GM10266 (cell line): ENCODE data around the gene SLC37A1.

Source experiments
- DNase-seq: peaks from one replicate; pipeline ENCODE4 v3.0.0; 2012; ENCODE audit errors: extremely low spot score
- CTCF ChIP-seq: IDR thresholded peaks from 2 replicates; pipeline ENCODE4 v1.5.1; 2012; ENCODE audit warnings: mild to moderate bottlenecking, low read depth; ENCODE audit not compliant: control insufficient read depth, insufficient read depth; ENCODE audit errors: missing control alignments

Gene SLC37A1

GRCh38 chr21:42547906-42548365 lies 34.3 kb downstream of the SLC37A1 start:
- TF ChIP-seq CTCF: no peak
- DNase-seq: no peak

DNA sequence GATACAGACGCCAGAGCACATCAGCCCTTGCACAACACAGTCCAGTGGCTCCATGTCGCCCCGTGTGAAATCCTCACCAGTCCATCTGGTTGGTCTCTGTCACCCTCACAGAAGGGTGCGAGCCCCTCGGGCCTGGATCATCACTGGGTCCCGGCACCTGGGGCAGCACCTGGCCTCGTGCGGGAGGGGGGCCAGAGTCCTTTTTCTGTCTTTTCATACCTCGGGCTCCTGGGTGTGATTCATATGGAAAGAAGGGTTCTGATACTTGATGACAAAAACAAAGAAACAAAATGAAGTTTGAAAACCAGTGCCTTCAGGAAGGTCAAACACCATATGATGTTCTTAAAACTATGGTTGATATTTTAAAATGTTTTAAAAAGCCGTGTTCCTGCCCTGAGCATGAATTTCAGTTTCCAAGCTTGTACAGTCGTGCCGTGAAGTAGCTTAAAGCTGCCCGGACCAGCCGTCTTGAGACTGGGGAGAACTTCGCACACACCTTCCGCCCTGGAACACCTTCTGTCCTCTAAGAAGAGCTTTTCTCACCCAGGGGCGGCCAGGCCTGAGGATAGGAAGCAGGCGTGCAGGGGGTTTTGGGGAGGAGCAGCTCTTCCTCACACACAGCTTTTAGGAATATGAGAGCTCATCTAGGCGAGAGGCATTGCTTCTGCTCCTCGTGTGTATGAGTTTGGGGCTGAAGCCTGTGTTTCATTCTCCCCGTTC lies 35.2 kb downstream of the SLC37A1 start:
- no peak for DNase-seq
- TF ChIP-seq CTCF: no peak

GRCh38 chr21:42550817-42551216 lies 37.2 kb downstream of the SLC37A1 start:
- no peak for DNase-seq

DNA sequence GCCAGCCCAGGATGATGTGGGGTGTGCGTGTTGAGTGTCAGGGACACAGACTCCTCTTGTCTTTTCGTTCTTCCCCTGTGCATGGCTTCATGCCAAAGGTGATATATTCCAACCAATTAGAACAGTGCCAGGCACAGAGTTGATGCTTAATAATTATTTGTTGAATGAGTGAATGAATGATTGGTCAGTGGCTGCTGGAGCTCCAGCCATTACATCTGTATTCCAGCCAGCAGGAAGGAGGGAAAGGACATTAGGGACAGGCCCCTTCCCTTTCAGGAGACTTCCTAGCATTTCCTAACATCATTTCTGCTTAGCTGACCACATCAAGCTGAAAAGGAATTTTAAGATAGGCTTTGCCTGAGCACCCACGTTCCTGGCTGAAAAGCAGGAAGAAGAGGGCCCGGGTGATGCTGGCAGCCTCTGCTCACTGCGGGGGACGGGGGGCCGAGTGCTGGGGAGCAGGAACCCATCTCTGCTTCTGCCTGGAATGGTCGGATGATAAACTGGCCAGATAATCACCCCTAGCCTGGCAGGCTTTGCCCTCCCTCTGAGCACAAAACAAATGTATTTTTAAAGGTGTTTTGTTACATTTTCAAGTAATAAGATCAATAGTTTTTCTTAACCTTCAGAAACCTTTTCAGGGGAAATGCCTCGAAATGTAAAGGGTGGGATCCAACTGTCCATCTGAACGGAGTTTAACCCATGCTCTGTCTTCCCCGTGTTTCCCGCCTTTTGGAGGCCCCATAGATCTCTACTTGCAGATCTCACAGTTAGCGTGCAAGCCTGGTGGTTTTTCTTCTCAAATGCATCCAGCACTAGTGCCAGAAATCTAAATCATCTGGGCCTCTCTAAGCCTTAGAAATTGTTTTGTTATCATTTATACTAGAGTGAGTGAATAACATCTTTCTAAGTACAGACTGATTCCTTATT lies 39.0 kb downstream of the SLC37A1 start:
- no peak for DNase-seq
- TF ChIP-seq CTCF: no peak

More at GRCh38 chr21:42550817-42551216, 37.2 kb downstream of the SLC37A1 start:
- TF ChIP-seq CTCF: no peak

- DNase-seq: no peak
- no peak for TF ChIP-seq CTCF
Measured at GRCh38 chr21:42553435-42553834, 39.8 kb downstream of the SLC37A1 start.

DNA sequence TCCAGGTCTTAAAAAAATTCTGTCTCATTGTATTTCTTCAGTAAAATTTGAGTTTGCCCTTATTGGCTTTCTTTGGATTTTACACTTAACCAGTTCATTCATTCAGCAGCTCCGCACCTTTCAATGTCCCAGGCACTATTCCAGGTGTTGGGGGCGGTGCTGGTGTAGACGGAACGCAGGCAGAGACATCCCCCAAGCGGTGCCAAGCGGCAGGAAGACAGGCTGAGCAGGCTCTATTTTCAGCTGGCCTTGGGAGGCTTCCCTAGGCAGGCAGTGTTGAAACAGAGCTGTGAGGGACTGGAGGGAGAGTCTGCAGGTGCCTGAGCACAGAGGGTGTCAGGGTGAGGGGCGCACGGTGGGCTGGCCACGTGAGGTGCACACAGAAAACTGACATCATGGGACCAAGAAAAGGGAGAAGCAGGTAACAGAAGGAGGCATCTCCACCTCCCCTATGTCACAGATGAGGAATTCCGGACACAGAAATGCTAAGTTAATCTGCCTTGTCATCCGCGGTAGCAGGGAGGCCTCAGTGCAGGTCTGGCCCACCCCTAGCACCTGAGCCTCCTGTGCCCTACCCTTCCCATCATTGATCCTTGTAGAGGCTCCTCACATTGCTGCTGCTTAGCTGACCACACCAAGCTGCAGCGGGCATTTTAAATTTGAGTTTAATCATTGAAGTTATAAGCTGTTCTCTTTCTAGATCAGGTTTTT lies 40.8 kb downstream of the SLC37A1 start:
- no peak for TF ChIP-seq CTCF
- DNase-seq: no peak
